ENCODE results near the gene BCL2L14.
"Not testable (repeated sequence)": the region's sequence is repeated elsewhere in the genome, so short reads cannot be mapped to it uniquely, and the experiment has no call there.

The BCL2L14 gene

DNA sequence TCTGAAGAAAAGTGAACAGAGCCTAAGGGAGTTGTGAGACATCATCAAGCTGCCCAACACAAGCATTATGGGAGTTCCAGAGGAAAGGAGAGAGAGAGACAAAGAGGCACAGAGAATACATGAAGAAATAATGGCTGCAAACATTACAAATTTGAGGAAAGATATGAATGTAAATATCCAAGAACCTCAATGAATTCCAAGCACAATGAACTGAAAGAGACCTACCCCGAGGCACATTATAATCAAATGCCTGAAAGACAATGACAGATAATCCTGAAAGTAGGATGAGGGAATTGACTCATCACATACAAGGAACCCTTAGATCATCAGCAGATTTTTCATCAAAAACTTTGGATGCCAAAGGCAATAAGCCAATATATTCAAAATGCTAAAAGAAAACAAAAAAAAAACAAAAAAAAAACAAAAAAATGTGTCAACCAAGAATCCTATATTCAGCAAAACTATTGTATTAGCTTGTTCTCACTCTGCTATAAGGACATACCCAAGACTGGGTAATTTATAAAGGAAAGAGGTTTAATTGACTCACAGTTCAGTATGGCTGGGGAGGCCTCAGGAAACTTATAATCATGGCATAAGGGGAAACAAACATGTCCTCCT is 37.8 kb downstream of the BCL2L14 start:
- DNase-seq (ENCODE audit: low spot score): no peak

DNA sequence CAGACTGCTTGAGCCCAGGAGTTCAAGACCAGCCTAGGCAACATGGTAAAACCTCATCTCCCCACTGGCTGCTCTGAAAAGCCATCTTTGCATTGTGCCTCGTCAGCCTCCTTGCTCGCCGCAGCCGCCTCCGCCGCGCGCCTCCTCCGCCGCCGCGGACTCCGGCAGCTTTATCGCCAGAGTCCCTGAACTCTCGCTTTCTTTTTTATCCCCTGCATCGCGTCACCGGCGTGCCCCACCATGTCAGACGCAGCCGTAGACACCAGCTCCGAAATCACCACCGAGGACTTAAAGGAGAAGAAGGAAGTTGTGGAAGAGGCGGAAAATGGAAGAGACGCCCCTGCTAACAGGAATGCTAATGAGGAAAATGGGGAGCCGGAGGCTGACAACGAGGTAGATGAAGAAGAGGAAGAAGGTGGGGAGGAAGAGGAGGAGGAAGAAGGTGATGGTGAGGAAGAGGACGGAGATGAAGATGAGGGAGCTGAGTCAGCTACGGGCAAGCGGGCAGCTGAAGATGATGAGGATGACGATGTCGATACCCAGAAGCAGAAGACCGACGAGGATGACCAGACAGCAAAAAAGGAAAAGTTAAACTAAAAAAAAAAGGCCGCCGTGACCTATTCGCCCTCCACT is 40.3 kb downstream of the BCL2L14 start:
- DNase-seq (ENCODE audit: low spot score): not testable (repeated sequence)

GRCh38 chr12:12115514-12115913 is 44.8 kb downstream of the BCL2L14 start:
- DNase-seq (ENCODE audit: low spot score): peak; percentile 62

- DNase-seq (ENCODE audit: low spot score): no peak
These were observed 45.9 kb downstream of the BCL2L14 start for GRCh38 chr12:12116677-12117076.

DNA sequence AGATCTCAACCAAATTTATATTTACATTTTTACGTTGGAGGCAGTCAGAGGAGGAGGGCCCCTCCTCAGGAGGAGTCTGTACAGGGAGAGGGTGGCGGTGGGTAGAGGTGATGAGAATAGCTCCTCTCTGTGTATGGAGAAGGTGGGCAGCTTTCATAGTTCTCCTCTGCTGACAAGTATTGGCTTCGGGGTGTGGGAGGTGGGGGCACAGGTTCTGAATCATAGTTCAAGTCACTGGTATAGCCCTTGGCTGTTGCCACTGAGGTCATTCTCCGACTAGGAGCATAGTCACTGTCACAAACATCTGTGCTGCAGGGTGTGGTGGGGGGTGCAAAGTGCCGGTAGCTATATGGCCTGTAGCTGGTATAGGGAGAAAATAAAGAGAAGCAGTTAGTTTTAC is 50.3 kb downstream of the BCL2L14 start:
- no peak for DNase-seq (ENCODE audit: low spot score)

DNA sequence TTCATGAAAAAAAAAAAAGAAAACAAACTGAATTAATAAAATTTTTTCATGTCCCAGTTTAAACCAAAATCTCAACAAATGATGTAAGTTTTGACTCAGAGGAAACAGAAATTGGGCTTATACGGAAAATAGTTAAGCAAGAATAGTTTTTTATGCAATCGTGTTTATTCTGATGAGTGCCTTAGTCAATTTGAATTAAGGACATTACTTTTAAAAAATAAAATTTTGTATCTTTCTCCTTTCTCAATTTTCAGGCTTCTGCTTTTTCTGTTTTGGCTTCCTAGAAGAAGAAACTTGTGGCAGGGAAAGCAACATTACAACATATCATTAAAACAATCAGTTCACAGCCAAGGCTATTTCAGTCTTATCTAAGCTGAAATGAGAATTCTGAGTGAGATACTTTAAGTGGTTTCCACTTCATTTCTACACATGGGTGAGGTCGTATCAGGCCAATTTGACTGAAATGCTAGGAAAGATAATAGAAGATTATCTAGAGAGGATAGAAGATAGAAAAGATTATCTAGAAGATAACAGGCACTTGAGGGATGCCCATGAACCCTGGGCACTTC is 52.4 kb downstream of the BCL2L14 start:
- no peak for DNase-seq (ENCODE audit: low spot score)

GRCh38 chr12:12126551-12126950 is 55.8 kb downstream of the BCL2L14 start:
- DNase-seq (ENCODE audit: low spot score): no peak

GRCh38 chr12:12127304-12127703 is 56.6 kb downstream of the BCL2L14 start:
- DNase-seq (ENCODE audit: low spot score): no peak

DNA sequence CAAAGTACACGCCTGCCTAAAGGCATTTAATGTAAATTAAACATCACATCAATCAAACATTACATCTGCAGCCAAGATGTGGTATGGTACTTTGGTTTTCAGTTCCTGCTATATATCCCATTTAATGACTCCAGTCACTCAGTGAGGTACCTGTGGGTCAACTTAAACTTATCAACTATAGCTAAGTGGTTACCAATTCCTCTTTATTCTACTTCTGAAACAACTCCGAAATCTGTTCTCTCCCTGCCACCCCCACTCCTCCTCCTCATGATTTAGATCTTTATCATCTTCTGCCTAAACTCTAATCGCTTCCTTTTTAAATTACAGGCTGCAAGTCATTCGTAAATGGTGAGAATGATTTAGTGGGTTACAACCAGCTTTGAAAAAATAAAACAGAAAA is 57.9 kb downstream of the BCL2L14 start:
- DNase-seq (ENCODE audit: low spot score): no peak

DNA sequence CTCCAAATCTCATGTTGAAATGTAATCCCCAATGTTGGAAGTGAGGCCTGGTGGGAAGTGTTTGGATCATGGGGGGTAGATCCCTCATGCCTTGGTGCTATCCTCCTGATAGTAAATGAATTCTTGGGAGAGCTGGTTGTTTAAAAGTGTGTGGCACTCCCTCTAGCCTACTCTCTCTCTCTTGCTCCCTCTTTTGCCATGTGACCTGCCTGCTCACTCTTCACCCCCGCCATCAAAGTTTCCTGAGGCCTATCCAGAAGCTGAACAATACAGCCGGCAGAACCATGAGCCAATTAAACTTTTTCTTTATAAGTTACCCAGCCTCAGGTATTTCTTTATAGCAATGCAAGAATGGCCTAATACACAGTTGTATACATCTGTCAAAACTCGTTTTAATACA is 62.5 kb downstream of the BCL2L14 start:
- no peak for DNase-seq (ENCODE audit: low spot score)

- no peak for DNase-seq (ENCODE audit: low spot score)
These were observed 63.0 kb downstream of the BCL2L14 start for GRCh38 chr12:12133785-12134184.

- no peak for DNase-seq (ENCODE audit: low spot score)
These were observed 67.7 kb downstream of the BCL2L14 start for GRCh38 chr12:12138203-12139154.

- DNase-seq (ENCODE audit: low spot score): no peak
These were observed 70.3 kb downstream of the BCL2L14 start for GRCh38 chr12:12141000-12141399.

DNA sequence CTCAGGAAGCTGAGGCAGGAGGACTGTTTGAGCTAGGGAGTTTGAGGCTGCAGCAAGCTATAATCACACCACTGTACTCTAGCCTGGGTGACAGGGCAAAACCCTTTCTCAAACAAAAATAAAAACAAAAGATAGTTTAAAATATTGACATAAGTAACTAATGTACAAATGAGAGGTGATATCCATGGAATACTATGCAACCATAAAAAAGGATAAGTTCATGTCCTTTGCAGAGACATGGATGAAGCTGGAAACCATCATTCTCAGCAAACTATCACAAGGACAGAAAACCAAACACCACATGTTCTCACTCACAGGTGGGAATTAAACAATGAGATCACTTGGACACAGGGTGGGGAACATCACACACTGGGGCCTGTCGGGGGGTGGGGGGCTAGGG is 73.8 kb downstream of the BCL2L14 start:
- not testable (repeated sequence) for DNase-seq (ENCODE audit: low spot score)

- DNase-seq (ENCODE audit: low spot score): no peak
These were observed 76.4 kb downstream of the BCL2L14 start for GRCh38 chr12:12147111-12147510.
